Right hindlimb (tissue), 1 donor: Measurements from ENCODE around the gene MRPS6.

Experiments used
- DNase-seq: peaks from one replicate; pipeline ENCODE4 v3.0.0-alpha.2; 2018

MRPS6 gene

GRCh38 chr21:34135330-34135729 lies 62.0 kb downstream of the MRPS6 start:
- DNase-seq = no peak

GRCh38 chr21:34141373-34141772 lies 68.0 kb downstream of the MRPS6 start:
- no peak for DNase-seq

- DNase-seq = no peak
These were observed 70.4 kb downstream of the MRPS6 start for GRCh38 chr21:34143685-34144182.

GRCh38 chr21:34144224-34144623 lies 70.8 kb downstream of the MRPS6 start:
- no peak for DNase-seq

GRCh38 chr21:34147792-34148418 lies 74.5 kb downstream of the MRPS6 start:
- DNase-seq = no peak

- no peak for DNase-seq
These were observed 75.0 kb downstream of the MRPS6 start for GRCh38 chr21:34148419-34148804.

GRCh38 chr21:34148826-34149558 lies 75.6 kb downstream of the MRPS6 start:
- no peak for DNase-seq

- DNase-seq = no peak
These were observed 79.1 kb downstream of the MRPS6 start for GRCh38 chr21:34152500-34152899.

- DNase-seq = no peak
These were observed 81.5 kb downstream of the MRPS6 start for GRCh38 chr21:34154878-34155277.

- no peak for DNase-seq
These were observed 83.6 kb downstream of the MRPS6 start for GRCh38 chr21:34156957-34157356.

GRCh38 chr21:34157521-34157920 lies 84.1 kb downstream of the MRPS6 start:
- DNase-seq = no peak

GRCh38 chr21:34158866-34159835 lies 85.8 kb downstream of the MRPS6 start:
- no peak for DNase-seq

- no peak for DNase-seq
These were observed 93.1 kb downstream of the MRPS6 start for GRCh38 chr21:34166468-34166867.

GRCh38 chr21:34170886-34171285 lies 97.5 kb downstream of the MRPS6 start:
- DNase-seq = no peak

GRCh38 chr21:34174470-34174869 lies 101.1 kb downstream of the MRPS6 start:
- no peak for DNase-seq

- DNase-seq = no peak
These were observed 103.1 kb downstream of the MRPS6 start for GRCh38 chr21:34176448-34176847.

- DNase-seq = no peak
These were observed 104.7 kb downstream of the MRPS6 start for GRCh38 chr21:34177919-34178567.

GRCh38 chr21:34179204-34179935 lies 106.0 kb downstream of the MRPS6 start:
- DNase-seq = no peak

- DNase-seq = no peak
These were observed 107.0 kb downstream of the MRPS6 start for GRCh38 chr21:34180407-34180806.

- DNase-seq = no peak
These were observed 107.5 kb downstream of the MRPS6 start for GRCh38 chr21:34180826-34181359.

GRCh38 chr21:34181431-34182039 lies 108.2 kb downstream of the MRPS6 start:
- no peak for DNase-seq
